ENCODE results near the gene OSBP2.

- TF ChIP-seq SIN3A (IDR thresholded peaks at IDR 0.05; ENCODE audit: borderline replicate concordance, insufficient read depth, low read length), result no peak
- TF ChIP-seq POLR2AphosphoS5 (IDR thresholded peaks at IDR 0.05; ENCODE audit: low read depth, low read length), result peak; percentile 55; the same call in 1 of the 2 replicates
- no peak for TF ChIP-seq TAF1 (IDR thresholded peaks at IDR 0.05; ENCODE audit: borderline replicate concordance, insufficient read depth, low read length)
- TF ChIP-seq REST (IDR thresholded peaks at IDR 0.05; ENCODE audit: insufficient read depth in 1 of 2, low read depth in 2 of 2, low read length in 2 of 2), result no peak
- TF ChIP-seq FOXP2 (optimal IDR thresholded peaks at IDR 0.05; ENCODE audit: borderline replicate concordance, extremely low read depth, extremely low read length, insufficient read depth), result no peak
Observed at GRCh38 chr22:30667494-30668385, 26.9 kb upstream of the OSBP2 start, which contains the start of gene DUSP18.

Measured in PFSK-1 (cell line).